Measurements from ENCODE around the gene TMEM11. TPM values are rescaled to one million over a fixed set of nuclear protein-coding genes. Genes with fewer than 3 reads are reported as not detected.
A peak's percentile ranks its signal among the peaks of the same experiment; 100 is the strongest.

The TMEM11 gene
- polyA plus RNA-seq, 2 of the 4 experiments (the other 2 are of a cell fraction) = 57.7 to 61.0 TPM

DNA sequence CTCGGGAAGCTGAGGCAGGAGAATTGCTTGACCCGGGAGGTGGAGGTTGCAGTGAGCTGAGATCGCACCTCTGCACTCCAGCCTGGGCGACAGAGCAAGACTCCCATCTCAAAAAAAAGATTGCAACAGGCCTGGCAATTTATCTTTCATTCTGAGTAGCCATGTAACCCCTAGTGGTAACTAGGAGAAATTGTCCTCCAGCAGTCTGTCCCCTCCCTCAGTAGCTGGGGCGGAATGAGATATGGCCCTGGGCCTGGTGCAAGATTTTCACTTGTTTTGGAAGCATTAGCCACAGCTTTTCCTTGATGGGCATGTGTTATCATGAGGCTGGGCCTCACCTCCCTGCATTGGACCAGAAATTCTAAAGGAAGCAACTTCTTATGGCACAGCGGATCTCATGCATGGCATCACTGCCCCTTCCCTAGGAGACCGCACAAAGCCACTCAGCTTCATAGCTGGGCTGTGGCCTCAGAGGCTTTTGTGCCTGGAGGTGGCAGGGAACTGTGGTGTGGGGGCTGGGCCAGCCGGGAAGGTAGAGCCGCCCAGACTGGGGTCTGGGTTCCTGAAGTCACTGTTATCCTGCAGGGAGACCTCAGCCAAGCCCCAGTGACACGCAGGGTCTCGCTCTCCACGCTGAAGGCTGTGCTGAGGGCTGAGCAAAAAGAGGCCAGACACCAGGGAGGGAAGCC is 25.9 kb upstream of the TMEM11 start:
- no peaks in the 10 kb centered on the region for H3K9me3 ChIP-seq
- H3K4me2 ChIP-seq = no peak overlapping the region
- POLR2A ChIA-PET = no interaction called here
- H3K4me3 ChIP-seq = no peak overlapping the region
- H3K4me1 ChIP-seq = no peaks in the 10 kb centered on the region
- CTCF ChIA-PET = interaction anchor here (0.6 to 3.8 kb wide), 14 partner anchors 8 to 274 kb away, joined by 3 to 52 read pairs (median 4); partner anchors contain the start of gene NATD1
- FAIRE-seq (no peak), DNase-seq (ENCODE audit: low read depth in 1 of 2, low spot score in 1 of 2) (peak; percentile 47 to 84), ATAC-seq (peak; percentile 57 to 82; a peak in 4 of 6 replicates)
- WGBS (ENCODE audit: missing lambda C conversion rate) = 62% methylated on average over 12 of the region's 12 CpGs
- no peak overlapping the region for H3K27ac ChIP-seq
- no peak for TF ChIP-seq ATOH8 (CRISPR knock-in tag; IDR thresholded peaks at IDR 0.05; ENCODE audit: low read depth)
- TF ChIP-seq FOSB (CRISPR knock-in tag; IDR thresholded peaks at IDR 0.05) = no peak
- no peak for TF ChIP-seq NPAS2 (CRISPR knock-in tag; IDR thresholded peaks at IDR 0.05; ENCODE audit: borderline replicate concordance)
- TF ChIP-seq, protein P1, sequence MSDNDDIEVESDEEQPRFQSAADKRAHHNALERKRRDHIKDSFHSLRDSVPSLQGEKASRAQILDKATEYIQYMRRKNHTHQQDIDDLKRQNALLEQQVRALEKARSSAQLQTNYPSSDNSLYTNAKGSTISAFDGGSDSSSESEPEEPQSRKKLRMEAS (IDR thresholded peaks at IDR 0.05) = no peak
- TF ChIP-seq FOSL2 (IDR thresholded peaks at IDR 0.05) = no peak
- no peak for TF ChIP-seq FOSL2 (CRISPR knock-in tag; IDR thresholded peaks at IDR 0.05)
- TF ChIP-seq NR3C1 (IDR thresholded peaks at IDR 0.05) = no peak
- peak in 1 of 2 experiments; percentile 66; a peak in 2 of 4 replicates for TF ChIP-seq CEBPB (IDR thresholded peaks at IDR 0.05)
- no peak for TF ChIP-seq EHMT2 (IDR thresholded peaks at IDR 0.05; ENCODE audit: low read depth)
- TF ChIP-seq ZNF302 (CRISPR knock-in tag; IDR thresholded peaks at IDR 0.05) = no peak
- no peak for TF ChIP-seq HOXB5 (CRISPR knock-in tag; IDR thresholded peaks at IDR 0.05)
- TF ChIP-seq FOXS1 (CRISPR knock-in tag; IDR thresholded peaks at IDR 0.05) = no peak
- TF ChIP-seq, protein P2, sequence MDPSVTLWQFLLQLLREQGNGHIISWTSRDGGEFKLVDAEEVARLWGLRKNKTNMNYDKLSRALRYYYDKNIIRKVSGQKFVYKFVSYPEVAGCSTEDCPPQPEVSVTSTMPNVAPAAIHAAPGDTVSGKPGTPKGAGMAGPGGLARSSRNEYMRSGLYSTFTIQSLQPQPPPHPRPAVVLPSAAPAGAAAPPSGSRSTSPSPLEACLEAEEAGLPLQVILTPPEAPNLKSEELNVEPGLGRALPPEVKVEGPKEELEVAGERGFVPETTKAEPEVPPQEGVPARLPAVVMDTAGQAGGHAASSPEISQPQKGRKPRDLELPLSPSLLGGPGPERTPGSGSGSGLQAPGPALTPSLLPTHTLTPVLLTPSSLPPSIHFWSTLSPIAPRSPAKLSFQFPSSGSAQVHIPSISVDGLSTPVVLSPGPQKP (IDR thresholded peaks at IDR 0.05; ENCODE audit: low read depth, low read length) = no peak
- TF ChIP-seq, protein P3, sequence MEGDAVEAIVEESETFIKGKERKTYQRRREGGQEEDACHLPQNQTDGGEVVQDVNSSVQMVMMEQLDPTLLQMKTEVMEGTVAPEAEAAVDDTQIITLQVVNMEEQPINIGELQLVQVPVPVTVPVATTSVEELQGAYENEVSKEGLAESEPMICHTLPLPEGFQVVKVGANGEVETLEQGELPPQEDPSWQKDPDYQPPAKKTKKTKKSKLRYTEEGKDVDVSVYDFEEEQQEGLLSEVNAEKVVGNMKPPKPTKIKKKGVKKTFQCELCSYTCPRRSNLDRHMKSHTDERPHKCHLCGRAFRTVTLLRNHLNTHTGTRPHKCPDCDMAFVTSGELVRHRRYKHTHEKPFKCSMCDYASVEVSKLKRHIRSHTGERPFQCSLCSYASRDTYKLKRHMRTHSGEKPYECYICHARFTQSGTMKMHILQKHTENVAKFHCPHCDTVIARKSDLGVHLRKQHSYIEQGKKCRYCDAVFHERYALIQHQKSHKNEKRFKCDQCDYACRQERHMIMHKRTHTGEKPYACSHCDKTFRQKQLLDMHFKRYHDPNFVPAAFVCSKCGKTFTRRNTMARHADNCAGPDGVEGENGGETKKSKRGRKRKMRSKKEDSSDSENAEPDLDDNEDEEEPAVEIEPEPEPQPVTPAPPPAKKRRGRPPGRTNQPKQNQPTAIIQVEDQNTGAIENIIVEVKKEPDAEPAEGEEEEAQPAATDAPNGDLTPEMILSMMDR (IDR thresholded peaks at IDR 0.05) = peak; percentile 40
- TF ChIP-seq POLR2AphosphoS2 (conservative IDR thresholded peaks at IDR 0.05; ENCODE audit: low read length) = no peak
- no peak for TF ChIP-seq ZC3H11A (IDR thresholded peaks at IDR 0.05)
- no peak for TF ChIP-seq JUN (IDR thresholded peaks at IDR 0.05)
- no peak for TF ChIP-seq RCOR1 (IDR thresholded peaks at IDR 0.05; ENCODE audit: low read depth, low read length)
- no peak for TF ChIP-seq E2F6 (IDR thresholded peaks at IDR 0.05; ENCODE audit: borderline replicate concordance, low read depth)
- TF ChIP-seq BHLHE40 (IDR thresholded peaks at IDR 0.05; ENCODE audit: low read depth, low read length) = no peak
- no peak for TF ChIP-seq RARB (CRISPR knock-in tag; IDR thresholded peaks at IDR 0.05)
- no peak for TF ChIP-seq TFCP2L1 (CRISPR knock-in tag; IDR thresholded peaks at IDR 0.05)
- TF ChIP-seq HMGXB4 (CRISPR knock-in tag; IDR thresholded peaks at IDR 0.05; ENCODE audit: borderline replicate concordance) = no peak
- no peak for TF ChIP-seq MAZ (IDR thresholded peaks at IDR 0.05; ENCODE audit: borderline replicate concordance, low read depth, low read length)
- TF ChIP-seq EHF (CRISPR knock-in tag; IDR thresholded peaks at IDR 0.05) = no peak
- no peak for TF ChIP-seq CBX8 (IDR thresholded peaks at IDR 0.05)
- TF ChIP-seq RAD21 (conservative IDR thresholded peaks at IDR 0.05 in 1 of 2, IDR thresholded peaks at IDR 0.05 in 1 of 2) = peak in 1 of 2 experiments; percentile 33; a peak in 1 of 5 replicates

Data from A549 (cell line).